HG03095 (cell line): Measurements from ENCODE around the gene DVL2.

ENCODE experiments used
- ATAC-seq: cut with Tn5 transposase; IDR thresholded peaks from one replicate; pipeline ENCODE4 v1.9.1; 2021; ENCODE audit warnings: moderate library complexity; ENCODE audit not compliant: unreplicated experiment

DVL2 gene

GRCh38 chr17:7234083-7234951, at the start of gene DVL2:
Gene DVL2, minus strand, starts transcription at chr17:7234517. Its CDS starts 255 bp downstream, at chr17:7234262.
- peak; percentile 43 for ATAC-seq

- ATAC-seq: no peak
These were observed 49.3 kb upstream of the DVL2 start for GRCh38 chr17:7283471-7284216.

GRCh38 chr17:7282752-7283321, 48.5 kb upstream of the DVL2 start:
- ATAC-seq: no peak

- ATAC-seq: no peak
These were observed 47.8 kb upstream of the DVL2 start for GRCh38 chr17:7281953-7282751.

GRCh38 chr17:7281074-7281952, 47.0 kb upstream of the DVL2 start, which contains the start of gene SLC2A4:
Gene SLC2A4, plus strand, starts transcription at chr17:7281718. Its CDS starts 217 bp downstream, at chr17:7281935.
- ATAC-seq: no peak

- peak; percentile 63 for ATAC-seq
These were observed 46.3 kb upstream of the DVL2 start for GRCh38 chr17:7280519-7281073.

GRCh38 chr17:7279448-7279847, 45.1 kb upstream of the DVL2 start:
- ATAC-seq: no peak

- ATAC-seq: no peak
These were observed 32.5 kb upstream of the DVL2 start for GRCh38 chr17:7266784-7267183.

GRCh38 chr17:7263801-7264078, 29.4 kb upstream of the DVL2 start:
- no peak for ATAC-seq

GRCh38 chr17:7262935-7263800, 28.9 kb upstream of the DVL2 start:
- no peak for ATAC-seq

GRCh38 chr17:7262192-7262934, 28.0 kb upstream of the DVL2 start, which contains the start of gene CLDN7:
Gene CLDN7, minus strand, starts transcription at chr17:7262478. Its CDS starts 435 bp downstream, at chr17:7262043.
- ATAC-seq: no peak

GRCh38 chr17:7261379-7262191, 27.3 kb upstream of the DVL2 start:
- no peak for ATAC-seq

- no peak for ATAC-seq
These were observed 26.5 kb upstream of the DVL2 start for GRCh38 chr17:7260651-7261378.

- ATAC-seq: no peak
These were observed 25.8 kb upstream of the DVL2 start for GRCh38 chr17:7260151-7260550.

GRCh38 chr17:7259555-7259889, 25.2 kb upstream of the DVL2 start:
- ATAC-seq: no peak

GRCh38 chr17:7258731-7259554, 24.6 kb upstream of the DVL2 start:
- ATAC-seq: no peak
